RWPE2 (cell line): Measurements from ENCODE around the gene MKS1.

Experiments
- ATAC-seq: fragments of 200-7000 bp; cut with Tn5 transposase; 3 replicates; pipeline ENCODE4 v1.9.1; 2021; ENCODE audit warnings: low read depth
- DNase-seq: peaks from one replicate; pipeline ENCODE4 v3.0.0-alpha.2; 2020; ENCODE audit warnings: low spot score
- H3K27ac ChIP-seq: fragments of 450-650 bp; 2 replicates; pipeline ENCODE4 v1.5.1; 2017; ENCODE audit warnings: mild to moderate bottlenecking; ENCODE audit not compliant: poor library complexity, severe bottlenecking
- H3K27me3 ChIP-seq: fragments of 250-450 bp; sonication (Bioruptor Pico); 2 replicates; pipeline ENCODE4 v1.5.1; 2021; ENCODE audit warnings: mild to moderate bottlenecking, moderate library complexity; ENCODE audit not compliant: insufficient read depth, poor library complexity, severe bottlenecking
- H3K36me3 ChIP-seq: fragments of 250-450 bp; sonication (Bioruptor Pico); 2 replicates; pipeline ENCODE4 v1.5.1; 2020; ENCODE audit warnings: low read depth, mild to moderate bottlenecking, moderate library complexity
- H3K4me1 ChIP-seq: fragments of 250-450 bp; sonication (Bioruptor Pico); 2 replicates; pipeline ENCODE4 v1.5.1; 2021; ENCODE audit warnings: mild to moderate bottlenecking, moderate library complexity; ENCODE audit not compliant: insufficient read depth, poor library complexity, severe bottlenecking
- H3K4me3 ChIP-seq: fragments of 250-450 bp; sonication (Bioruptor Pico); 2 replicates; pipeline ENCODE4 v1.5.1; 2021; ENCODE audit warnings: mild to moderate bottlenecking, moderate library complexity; ENCODE audit not compliant: severe bottlenecking
- H3K9me3 ChIP-seq: fragments of 250-450 bp; sonication (Bioruptor Pico); 2 replicates; pipeline ENCODE4 v1.5.1; 2021; ENCODE audit warnings: mild to moderate bottlenecking, moderate library complexity; ENCODE audit not compliant: severe bottlenecking
- CTCF ChIP-seq: fragments of 450-650 bp; IDR thresholded peaks from one replicate; pipeline ENCODE4 v1.5.1; 2017; ENCODE audit warnings: mild to moderate bottlenecking, moderate library complexity; ENCODE audit not compliant: poor library complexity, severe bottlenecking

The MKS1 gene

GRCh38 chr17:58265271-58265670 is 46.2 kb upstream of the MKS1 start:
- Histone ChIP-seq H3K27ac (no peak overlapping the region), H3K4me1 (no peaks in the 10 kb centered on the region), H3K36me3 (no peaks in the 10 kb centered on the region), H3K9me3 (no peaks in the 10 kb centered on the region), H3K27me3 (peaks cover 54% of the 10 kb centered on the region), H3K4me3 (no peak overlapping the region)
- no peak for TF ChIP-seq CTCF
- DNase-seq (no peak), ATAC-seq (no peak)

GRCh38 chr17:58264407-58265103 is 45.5 kb upstream of the MKS1 start:
- Histone ChIP-seq H3K36me3 (no peaks in the 10 kb centered on the region), H3K9me3 (no peaks in the 10 kb centered on the region), H3K27me3 (peaks cover 61% of the 10 kb centered on the region), H3K27ac (no peak overlapping the region), H3K4me1 (no peaks in the 10 kb centered on the region), H3K4me3 (no peak overlapping the region)
- no peak for ATAC-seq
- TF ChIP-seq CTCF = no peak
- DNase-seq = no peak

- Histone ChIP-seq H3K27ac (no peak overlapping the region), H3K4me3 (no peak overlapping the region), H3K36me3 (no peaks in the 10 kb centered on the region), H3K27me3 (peaks cover 69% of the 10 kb centered on the region), H3K9me3 (no peaks in the 10 kb centered on the region), H3K4me1 (no peaks in the 10 kb centered on the region)
- TF ChIP-seq CTCF = no peak
- DNase-seq = no peak
- ATAC-seq = no peak
These were observed 44.7 kb upstream of the MKS1 start for GRCh38 chr17:58263773-58264172.

GRCh38 chr17:58262149-58262548 is 43.1 kb upstream of the MKS1 start:
- H3K27me3 ChIP-seq = peaks cover 77% of the 10 kb centered on the region
- no peak for DNase-seq

More at GRCh38 chr17:58262149-58262548, 43.1 kb upstream of the MKS1 start:
- no peak overlapping the region for H3K4me3 ChIP-seq
- H3K9me3 ChIP-seq = no peaks in the 10 kb centered on the region
- TF ChIP-seq CTCF = no peak
- H3K36me3 ChIP-seq = no peaks in the 10 kb centered on the region
- no peak overlapping the region for H3K27ac ChIP-seq
- H3K4me1 ChIP-seq = no peaks in the 10 kb centered on the region
- ATAC-seq = no peak
